HG02571 (cell line): ENCODE measurements around the gene FTCD.
"Not testable (repeated sequence)": the region's sequence is repeated elsewhere in the genome, so short reads cannot be mapped to it uniquely, and the experiment has no call there.

ENCODE experiments used
- ATAC-seq: cut with Tn5 transposase; IDR thresholded peaks from one replicate; pipeline ENCODE4 v1.9.1; 2021; ENCODE audit warnings: mild to moderate bottlenecking, moderate library complexity; ENCODE audit not compliant: unreplicated experiment

Gene FTCD

GRCh38 chr21:46140352-46141003, 14.9 kb downstream of the FTCD start:
- not testable (repeated sequence) for ATAC-seq

- no peak for ATAC-seq
Measured at GRCh38 chr21:46139686-46140085, 15.7 kb downstream of the FTCD start.

- no peak for ATAC-seq
Measured at GRCh38 chr21:46138383-46138970, 16.9 kb downstream of the FTCD start.

GRCh38 chr21:46137908-46138307, 17.5 kb downstream of the FTCD start:
- ATAC-seq = no peak

GRCh38 chr21:46136739-46137349, 18.5 kb downstream of the FTCD start:
- no peak for ATAC-seq

- no peak for ATAC-seq
Measured at GRCh38 chr21:46135782-46136395, 19.5 kb downstream of the FTCD start.

- ATAC-seq = no peak
Measured at GRCh38 chr21:46131838-46132651, 23.3 kb downstream of the FTCD start.

GRCh38 chr21:46131588-46131837, 23.9 kb downstream of the FTCD start:
- no peak for ATAC-seq

GRCh38 chr21:46130831-46131587, 24.4 kb downstream of the FTCD start:
- ATAC-seq = no peak

- ATAC-seq = no peak
Measured at GRCh38 chr21:46129846-46130651, 25.3 kb downstream of the FTCD start.

GRCh38 chr21:46128933-46129571, 26.3 kb downstream of the FTCD start:
- ATAC-seq = no peak

- ATAC-seq = no peak
Measured at GRCh38 chr21:46128106-46128932, 27.1 kb downstream of the FTCD start.

- no peak for ATAC-seq
Measured at GRCh38 chr21:46127239-46128105, 27.9 kb downstream of the FTCD start.

- ATAC-seq = no peak
Measured at GRCh38 chr21:46126309-46127238, 28.8 kb downstream of the FTCD start.

GRCh38 chr21:46125846-46126301, 29.5 kb downstream of the FTCD start:
- no peak for ATAC-seq
